Glomerular endothelial cell (primary cell): ENCODE results near the gene CPOX. TPM values are rescaled to one million over a fixed set of nuclear protein-coding genes. Genes with fewer than 3 reads are reported as not detected.

Experiments
- DNase-seq: peaks from one replicate; pipeline ENCODE4 v3.0.0-alpha.2; 2011; ENCODE audit warnings: low read depth, low spot score; ENCODE audit errors: extremely low read depth
- total RNA-seq: library from RNA; depleted of rRNA; stranded (reverse); fragments of >200 nt; gene quantifications from 2 replicates; pipeline ENCODE4 v1.2.3, GENCODE V29; 2015

The CPOX gene
- total RNA-seq, 1 donor from 2014 or later, result 29.6 TPM

DNA sequence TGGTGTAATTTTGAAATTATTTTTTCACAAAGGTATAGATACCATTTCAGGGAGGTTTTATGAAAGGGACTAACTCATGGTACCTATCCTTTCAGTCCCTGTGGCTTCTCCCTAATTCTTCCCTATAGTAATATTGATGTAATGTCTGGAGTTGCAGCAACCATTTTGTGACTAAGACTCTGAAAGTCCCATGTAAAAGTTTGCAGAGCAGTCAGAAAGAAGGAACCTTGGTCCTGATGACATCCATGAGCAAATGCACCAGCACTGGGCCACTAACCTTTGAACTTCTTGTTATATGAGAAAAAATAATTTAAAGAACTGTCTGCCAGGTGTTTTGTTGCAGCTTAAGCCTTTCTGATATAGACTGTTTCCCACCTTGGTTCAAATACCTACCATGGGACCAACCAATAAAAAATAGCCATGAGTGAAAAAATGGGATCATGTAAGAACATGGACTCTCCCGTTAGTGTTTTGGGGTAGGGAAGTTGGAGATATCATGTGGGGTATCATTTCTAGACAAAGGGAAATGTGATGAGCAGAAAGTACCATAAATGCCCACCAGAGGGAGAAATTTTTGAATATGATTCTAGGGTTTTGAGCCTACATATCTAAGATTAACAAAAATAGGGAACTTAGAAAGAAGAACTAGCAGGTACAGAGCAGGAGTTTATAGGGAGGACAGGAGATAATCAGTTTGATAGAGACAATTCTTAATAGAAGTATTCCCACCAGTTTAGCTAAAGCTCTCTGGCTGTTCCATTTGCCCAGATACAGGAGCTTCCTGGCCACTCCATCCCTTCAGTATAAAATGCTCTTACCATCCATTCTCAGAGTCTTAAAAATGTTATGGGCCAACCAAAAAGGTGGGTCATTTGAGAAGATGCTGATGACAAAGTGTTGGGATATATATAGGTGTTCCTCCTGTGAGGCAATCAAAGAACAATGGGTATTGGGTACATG lies 3.4 kb upstream of the CPOX start:
- no peak for DNase-seq

DNA sequence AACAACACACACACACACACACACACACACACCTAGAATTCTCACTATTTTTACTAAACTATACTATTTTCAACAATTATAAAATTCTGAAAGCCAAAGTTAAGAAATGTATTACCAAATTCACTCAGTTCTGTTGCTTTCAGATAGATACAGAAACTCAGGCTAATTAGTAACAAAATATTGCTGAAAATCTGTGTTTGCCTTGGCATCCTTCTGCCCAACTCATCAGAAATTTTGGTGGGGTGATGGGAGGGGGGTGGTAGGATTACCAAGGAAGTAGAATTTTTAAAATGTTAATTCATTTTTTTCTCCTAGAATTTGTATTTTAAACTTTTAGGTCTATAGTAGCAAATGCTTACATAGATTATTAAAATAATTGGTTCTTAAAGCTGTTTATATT lies 2.7 kb upstream of the CPOX start:
- DNase-seq, result no peak

DNA sequence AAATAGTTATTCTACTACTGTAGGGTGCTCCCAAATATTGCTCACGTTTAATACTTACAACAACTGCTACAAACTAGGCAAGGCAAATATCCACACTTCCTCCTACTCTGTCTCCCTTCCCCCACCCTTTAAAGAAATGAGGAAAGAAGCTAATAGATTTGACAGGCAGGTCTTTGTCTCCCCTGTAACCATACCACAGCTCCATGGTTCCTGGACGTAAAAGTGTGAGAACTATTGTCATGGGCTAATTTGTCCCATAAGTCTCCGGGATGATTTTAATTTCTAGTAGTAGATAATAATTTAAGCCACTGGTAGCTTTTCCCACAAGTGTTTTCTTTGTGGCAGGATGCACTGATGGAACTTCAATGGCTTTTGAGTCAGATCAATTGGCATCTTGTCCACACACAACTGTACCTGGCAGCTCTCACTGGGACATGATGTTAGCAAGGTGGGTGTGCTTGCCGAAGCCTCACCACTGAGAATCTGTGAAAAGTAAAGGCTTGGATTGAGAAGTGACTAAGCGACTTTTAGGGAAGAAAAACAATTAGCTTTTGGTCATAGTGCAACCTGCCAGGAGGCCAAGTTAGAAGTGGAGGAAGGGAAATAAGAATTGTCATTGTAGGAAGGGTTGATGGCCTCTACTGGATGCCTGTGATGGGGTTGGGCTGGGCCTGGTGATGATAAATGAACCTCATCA lies 1.4 kb upstream of the CPOX start:
- no peak for DNase-seq

DNA sequence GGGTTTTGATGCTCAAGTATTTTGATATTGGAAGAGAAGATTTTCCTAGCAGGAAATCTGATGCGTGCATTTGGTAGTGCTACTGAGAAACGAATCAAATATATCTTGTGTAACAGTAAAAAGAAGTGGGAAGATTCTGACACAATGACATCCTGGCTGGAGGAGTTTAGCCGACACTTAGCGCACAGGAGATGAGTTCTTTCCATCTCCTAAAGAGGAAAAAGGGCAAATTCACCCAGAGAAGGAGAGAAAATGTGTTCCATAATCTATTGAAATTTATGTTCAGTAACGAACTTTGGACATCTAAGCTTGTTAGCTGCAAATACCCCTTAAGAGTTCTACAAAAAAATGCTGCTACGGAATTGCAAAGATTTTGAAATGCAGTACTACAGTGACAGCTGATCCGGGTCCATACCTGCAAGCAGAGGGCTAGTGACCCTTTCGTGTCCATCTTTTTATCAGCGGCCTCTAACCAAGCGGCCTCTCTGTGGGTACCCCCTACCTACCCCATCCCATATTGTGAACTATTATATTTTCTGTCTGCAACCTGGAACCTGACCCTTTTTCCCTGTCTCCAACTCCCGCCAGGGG lies 971 bp downstream of the CPOX start:
- DNase-seq, result no peak

DNA sequence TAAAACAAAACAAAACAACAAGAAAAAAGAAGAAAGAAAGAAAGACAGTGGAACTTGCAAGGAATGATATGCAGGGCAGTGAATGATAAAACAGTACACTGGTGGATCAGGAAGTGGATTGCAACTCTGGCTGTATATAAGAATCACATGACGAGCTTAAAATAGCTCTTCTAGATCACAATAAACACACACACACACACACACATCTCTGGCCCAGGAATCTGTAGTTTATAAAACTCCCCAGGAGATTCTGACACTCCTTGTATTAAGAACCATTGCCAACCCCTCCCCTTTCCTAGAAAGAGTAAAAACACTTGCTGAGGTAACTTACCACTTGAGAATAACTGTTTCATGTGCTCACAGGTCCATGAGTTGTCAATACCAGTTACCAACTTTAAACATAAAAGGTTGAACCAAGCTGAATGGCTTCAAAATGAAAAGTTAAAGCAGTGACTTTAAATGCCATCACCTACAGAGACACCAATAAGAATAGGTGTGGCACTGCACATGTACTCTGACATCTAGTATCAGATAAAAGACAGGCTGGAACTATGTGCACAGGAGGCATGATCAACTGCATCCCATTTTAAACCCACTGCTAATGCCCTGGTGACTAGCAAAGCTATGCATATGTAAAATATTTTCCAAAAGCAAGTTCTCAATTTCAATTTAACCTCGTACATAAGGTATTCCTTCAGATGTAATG lies 3.9 kb downstream of the CPOX start:
- no peak for DNase-seq

DNA sequence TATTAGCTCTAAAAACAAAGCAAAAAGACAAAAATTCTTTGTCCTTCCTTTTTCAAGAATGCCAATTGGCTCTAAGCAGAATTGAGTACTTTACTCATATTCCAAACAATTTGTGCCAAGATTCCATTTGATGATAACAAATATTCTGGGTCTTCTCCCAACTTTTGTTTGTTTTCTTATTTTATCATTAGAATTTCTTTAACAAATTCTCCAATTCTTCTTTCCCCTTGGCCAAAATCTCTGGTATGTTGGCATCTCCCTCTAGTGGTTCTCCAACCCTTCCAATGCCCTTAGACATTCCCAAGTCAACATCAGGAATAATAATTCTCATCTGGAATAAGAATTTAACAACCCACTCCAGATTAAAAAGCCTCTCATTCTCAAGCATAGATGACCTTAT lies 5.3 kb downstream of the CPOX start:
- DNase-seq, result no peak

DNA sequence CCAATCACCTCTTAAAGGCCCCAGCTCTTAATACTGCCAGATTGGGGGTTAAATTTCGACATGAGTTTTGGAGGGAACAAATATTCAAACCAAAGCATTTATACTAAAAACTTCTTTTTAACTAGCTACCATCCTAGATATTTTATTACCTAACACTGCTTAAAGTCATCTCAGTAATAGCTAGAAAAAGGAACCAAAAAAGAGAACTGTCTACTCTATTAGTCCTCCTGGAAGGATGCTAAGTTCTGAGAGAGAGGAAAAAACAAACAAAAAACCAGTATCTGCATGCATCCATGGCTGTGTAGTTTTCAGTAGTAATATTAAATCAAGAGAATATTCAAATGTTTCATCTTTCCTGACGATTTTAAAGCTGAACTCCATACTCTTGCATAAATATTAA lies 5.8 kb downstream of the CPOX start:
- DNase-seq, result no peak

DNA sequence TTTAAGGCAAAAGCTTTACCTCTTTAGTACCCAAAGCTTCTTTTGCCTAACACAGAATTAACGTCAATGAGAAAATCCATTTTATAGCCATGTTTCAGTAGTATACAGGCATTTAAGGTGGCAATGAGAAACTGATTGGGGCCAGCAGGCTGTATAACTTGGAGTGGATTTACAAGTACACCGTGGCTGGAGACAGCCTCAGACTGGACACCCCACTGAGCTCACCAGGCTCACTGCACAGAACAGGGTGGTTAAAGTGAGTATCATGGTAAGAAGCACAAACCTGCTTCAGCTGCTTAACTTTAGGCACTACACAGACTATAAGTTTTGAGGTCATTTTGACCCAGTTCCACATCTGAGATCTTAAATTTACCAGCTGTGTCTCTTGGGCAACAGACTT lies 8.9 kb downstream of the CPOX start:
- no peak for DNase-seq

DNA sequence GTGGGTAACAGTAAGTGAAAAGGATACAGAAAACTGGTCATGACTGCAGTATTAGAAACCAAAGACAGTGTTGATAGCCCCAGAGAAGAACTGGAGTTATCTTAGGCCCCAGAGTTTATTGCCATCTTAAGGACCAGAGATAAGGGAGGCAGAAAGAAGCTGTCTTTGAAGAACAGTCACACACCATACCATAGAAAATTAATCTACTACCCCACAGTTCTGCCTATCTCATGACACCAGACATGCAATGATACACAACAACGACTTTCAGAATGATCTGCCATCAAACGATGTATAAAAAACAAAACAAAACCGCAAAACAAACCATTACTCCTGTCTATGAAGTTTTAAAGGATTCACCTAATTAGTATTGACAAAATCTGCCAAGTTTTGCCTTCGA lies 9.6 kb downstream of the CPOX start:
- no peak for DNase-seq

DNA sequence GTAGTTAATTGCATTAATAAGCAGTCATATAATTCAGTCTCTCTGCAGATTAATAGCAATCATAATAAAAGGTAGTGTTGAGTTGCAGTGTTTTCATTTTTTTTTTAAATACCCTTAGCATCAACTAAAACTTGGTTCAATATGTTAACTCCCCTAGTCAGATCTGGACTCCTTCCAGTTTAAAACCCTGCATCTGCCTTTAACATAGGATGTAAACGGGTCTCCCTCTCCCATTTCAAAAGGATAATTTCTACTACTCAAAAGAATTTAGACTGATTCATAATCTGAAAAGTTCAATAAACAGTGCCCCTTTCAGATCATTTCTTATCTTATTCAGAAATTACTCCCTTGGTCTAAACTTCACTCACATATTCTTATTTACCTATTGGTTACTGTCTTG lies 11.4 kb downstream of the CPOX start:
- DNase-seq, result no peak

DNA sequence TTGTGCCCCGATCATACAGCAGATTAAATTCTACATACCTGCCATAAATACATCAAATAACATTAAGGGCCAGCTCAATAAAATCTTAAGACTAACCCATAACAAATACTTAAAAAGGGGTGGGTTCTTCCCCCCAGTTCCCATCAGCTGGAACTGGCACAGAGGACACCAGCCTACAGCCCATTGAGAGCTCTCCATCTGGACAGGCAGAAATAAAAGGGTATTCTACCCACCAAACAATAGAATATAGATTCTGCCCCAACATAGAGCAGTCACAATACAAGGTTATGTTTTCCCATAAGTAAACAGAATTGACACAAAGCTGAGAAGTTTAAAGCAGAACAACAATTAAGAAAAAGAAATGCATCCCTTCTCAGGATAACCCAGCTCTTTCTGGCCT lies 11.9 kb downstream of the CPOX start:
- no peak for DNase-seq

DNA sequence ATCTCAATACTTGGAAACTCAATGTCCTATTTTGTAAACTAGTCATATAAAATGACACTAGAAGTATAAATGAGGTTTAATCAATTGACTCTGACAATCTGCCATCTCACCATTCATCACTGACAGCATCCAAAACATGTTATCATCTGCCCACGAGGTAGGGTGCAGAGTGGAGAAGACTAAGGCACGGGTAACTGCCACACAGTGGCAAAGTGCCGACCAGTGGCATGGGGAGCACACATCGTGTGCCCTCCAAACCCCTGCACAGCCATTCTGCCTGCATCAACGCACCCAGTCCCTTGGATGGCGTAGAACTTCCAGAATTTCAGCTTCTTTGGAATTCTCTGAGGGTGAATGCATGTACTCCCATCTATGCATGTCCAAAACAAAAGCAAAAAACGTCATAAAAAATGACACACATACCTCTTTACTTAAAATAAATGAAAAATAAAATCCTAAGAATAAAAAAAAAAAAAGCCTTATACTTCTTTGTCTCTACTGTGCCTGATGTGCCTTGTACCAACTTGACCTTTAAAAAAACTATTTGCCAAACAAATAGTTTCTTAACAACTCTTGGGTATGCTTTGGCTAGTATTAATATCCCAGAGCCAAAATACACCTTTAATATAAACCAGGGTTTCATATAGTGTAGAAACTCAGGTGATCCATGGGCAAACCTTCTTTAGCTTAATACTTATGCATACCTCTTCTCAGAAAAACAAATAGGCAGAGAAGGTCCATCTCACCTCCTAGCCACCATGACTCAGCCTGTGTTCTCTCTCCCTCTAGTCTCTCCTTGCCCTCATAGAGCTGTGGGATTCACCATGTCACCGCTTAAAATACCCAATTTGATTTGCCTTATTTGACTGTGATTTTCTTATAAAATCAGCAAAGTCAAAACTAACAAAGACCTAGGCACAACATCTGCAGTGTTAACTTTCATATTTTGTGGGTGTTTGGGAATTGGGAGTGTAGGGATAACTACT lies 12.7 kb downstream of the CPOX start:
- no peak for DNase-seq

DNA sequence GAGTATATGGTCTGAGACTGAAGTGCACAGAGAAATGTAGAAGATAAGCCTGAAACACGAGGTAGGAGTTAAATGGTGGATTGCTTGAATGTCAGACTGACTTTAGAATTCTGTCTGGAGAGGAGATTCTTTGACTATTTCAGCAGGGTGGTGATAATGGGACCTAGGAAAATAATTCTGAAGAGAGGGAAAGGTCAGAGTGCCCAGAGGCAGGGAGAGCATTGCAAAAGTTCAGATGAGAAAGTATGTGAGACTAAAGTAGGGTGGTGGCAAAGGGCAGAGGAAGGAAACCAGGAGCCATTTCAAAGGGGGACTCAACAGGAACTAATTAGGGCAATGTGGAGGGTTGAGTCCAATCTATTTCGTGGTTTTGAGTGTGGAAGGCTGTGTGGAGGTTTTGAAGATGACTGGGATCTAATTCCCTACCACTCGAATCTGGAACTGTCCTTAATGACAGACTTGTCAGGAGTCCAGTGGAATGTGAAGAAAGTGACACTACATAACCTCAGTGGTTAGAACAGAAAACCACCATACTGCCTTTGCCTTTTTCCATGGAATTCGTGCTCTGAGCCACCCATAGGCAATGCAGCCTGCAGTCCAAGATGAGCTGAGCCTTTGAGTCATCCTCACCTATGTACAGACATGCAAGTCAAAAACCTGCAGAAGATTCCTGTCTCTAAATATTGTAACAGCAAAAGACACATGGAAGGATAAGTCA lies 16.1 kb downstream of the CPOX start:
- no peak for DNase-seq

DNA sequence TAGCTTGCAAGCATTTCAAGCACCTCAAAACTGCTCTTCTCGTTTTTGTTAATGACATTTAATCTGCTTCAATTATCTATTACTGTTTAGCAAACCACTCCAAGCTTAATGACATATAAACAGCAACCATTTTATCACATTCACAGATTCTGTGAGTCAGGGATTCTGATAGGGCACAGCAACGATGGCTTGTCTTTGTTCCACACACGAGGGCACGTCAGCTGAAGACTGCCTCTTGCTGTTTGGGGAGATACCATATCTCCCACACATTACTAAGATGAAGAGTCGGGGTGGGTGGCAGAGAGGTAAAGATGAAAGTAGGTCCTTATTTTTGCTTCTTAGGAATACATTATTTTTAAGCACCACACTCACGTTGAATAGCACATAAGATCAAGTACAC lies 19.3 kb downstream of the CPOX start:
- no peak for DNase-seq

DNA sequence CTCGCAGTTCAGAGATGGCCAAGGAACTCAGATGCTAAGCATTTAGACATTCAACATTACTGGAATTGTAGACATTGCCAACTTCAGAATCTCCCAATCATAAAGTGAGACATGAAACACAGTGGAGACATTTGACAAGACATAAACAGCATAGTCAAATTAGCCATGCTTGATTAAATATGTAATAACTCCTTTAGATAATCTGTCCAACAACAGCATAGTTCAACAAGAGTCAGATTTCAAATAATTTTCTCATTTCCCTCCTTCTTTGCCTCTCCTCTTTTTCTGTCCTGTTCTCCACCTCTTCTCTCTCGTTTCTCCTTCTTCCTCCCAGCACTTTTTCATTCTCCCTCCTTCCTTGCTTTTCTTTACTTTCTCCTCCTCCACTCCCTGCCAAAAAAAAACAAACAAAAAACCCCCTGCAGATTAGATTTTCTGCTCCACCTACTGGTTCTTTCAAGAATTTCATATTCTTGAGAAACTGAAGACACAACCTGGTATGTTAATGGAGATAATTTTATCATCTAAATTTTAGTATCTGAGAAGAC lies 20.2 kb downstream of the CPOX start:
- DNase-seq, result no peak

DNA sequence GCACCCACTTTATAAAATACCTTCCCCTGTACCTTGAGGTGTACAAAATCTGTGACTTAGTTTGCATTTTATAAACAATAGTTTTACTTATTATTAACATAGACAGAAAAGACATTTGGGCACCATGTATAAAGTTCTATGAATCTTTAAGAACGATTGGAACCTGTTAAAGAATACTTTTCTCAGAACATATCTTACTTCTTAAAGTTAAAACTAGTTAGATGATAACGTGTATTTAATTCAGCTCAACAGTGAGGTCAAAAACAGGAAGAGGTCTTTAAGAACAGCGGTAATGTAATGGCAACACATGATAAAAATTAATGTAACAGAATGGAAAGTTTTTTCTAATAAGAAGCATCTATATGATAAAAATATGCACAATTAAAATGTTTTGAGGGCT lies 25.0 kb downstream of the CPOX start:
- DNase-seq, result no peak

DNA sequence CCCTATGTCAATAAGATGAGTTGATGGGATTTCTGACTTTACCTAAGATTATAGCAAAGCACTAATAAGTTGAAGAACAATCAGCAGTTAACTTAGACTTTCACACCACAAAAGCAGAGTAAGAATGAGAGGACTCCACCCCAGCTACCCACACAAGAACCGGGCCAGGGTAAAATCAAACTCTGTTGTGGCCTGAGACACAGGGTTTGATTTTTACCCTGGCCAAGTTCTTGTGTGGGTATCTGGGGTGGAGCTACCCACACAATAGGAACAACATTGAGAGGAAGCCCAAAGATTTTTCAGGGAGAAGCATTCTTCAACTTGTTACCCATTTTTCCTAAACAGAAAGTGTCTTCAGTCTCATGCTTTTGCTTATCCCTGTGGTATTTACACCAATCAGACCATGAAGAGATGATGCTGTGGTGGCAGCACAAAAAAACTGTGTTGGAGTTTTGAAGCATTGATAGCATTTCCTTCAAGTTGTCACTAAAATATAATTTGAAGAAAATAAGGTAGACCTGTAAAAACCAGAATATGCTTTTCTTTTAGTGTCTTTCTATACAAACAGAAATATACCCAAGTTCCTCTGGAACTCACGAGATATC lies 25.6 kb downstream of the CPOX start:
- no peak for DNase-seq

DNA sequence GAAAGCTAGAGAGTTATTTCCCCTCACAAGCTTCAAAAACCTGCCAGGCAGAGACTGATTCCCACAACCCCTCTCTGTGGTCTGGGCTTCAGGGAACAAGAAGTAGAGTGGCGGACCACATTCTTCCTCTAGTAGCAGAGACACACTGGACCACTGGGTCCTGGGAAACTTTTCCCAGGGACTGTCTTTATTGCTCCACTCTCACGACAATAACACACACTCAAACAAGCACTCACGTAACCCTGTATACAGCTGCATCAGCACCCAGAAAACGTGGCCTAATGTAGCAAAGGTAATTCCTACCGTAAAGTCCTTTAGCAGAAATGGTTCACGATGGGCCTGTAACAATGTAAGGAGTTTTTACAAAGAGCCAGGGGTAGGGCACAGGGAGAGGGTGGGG lies 27.6 kb downstream of the CPOX start:
- no peak for DNase-seq

DNA sequence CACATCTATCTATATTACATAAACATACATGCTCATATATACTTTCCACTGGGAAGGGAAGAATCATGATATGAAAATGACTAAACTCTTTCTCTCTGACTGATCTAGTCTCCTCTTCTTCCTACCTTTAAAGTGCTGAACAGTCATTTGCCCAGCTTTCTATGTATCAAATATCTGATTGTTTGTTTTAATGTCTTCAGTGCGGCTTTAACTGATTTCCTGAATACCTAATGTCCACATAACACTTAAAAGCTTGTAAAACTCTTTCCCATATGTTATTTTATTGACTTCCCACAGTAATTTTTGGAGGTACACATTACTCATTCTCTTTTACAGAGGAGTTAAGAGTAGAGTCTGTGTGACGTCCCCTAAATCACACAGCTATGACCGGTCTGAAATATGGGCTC lies 28.2 kb downstream of the CPOX start:
- DNase-seq, result no peak
